GM18517 (cell line): ENCODE measurements around the gene CTNNA1.
"Not testable (repeated sequence)": the region's sequence is repeated elsewhere in the genome, so short reads cannot be mapped to it uniquely, and the experiment has no call there.

Experiments used
- ATAC-seq: cut with Tn5 transposase; IDR thresholded peaks from one replicate; pipeline ENCODE4 v1.9.1; 2021; ENCODE audit warnings: mild to moderate bottlenecking, moderate library complexity; ENCODE audit not compliant: unreplicated experiment

CTNNA1 gene

GRCh38 chr5:138722544-138723177 lies 30.6 kb upstream of the CTNNA1 start:
- ATAC-seq = no peak

GRCh38 chr5:138724470-138725146 lies 28.6 kb upstream of the CTNNA1 start:
- ATAC-seq = no peak

GRCh38 chr5:138725153-138725817 lies 27.9 kb upstream of the CTNNA1 start:
- ATAC-seq = no peak

- no peak for ATAC-seq
Observed at GRCh38 chr5:138725818-138726416, 27.3 kb upstream of the CTNNA1 start.

- ATAC-seq = no peak
Observed at GRCh38 chr5:138726848-138727247, 26.4 kb upstream of the CTNNA1 start.

GRCh38 chr5:138730496-138730895 lies 22.7 kb upstream of the CTNNA1 start:
- ATAC-seq = not testable (repeated sequence)

GRCh38 chr5:138732466-138732865 lies 20.8 kb upstream of the CTNNA1 start:
- ATAC-seq = no peak

GRCh38 chr5:138732933-138733332 lies 20.3 kb upstream of the CTNNA1 start:
- ATAC-seq = no peak

GRCh38 chr5:138733509-138733908 lies 19.7 kb upstream of the CTNNA1 start:
- no peak for ATAC-seq

GRCh38 chr5:138736293-138736692 lies 16.9 kb upstream of the CTNNA1 start:
- no peak for ATAC-seq

- no peak for ATAC-seq
Observed at GRCh38 chr5:138737494-138738265, 15.5 kb upstream of the CTNNA1 start.

GRCh38 chr5:138738399-138738798 lies 14.8 kb upstream of the CTNNA1 start:
- no peak for ATAC-seq

GRCh38 chr5:138739938-138740337 lies 13.3 kb upstream of the CTNNA1 start:
- no peak for ATAC-seq

- ATAC-seq = no peak
Observed at GRCh38 chr5:138743484-138743883, 9.7 kb upstream of the CTNNA1 start.

GRCh38 chr5:138745268-138745667 lies 8.0 kb upstream of the CTNNA1 start:
- no peak for ATAC-seq

- ATAC-seq = no peak
Observed at GRCh38 chr5:138748630-138749081, 4.6 kb upstream of the CTNNA1 start.

GRCh38 chr5:138751344-138751743 lies 1.9 kb upstream of the CTNNA1 start:
- not testable (repeated sequence) for ATAC-seq

GRCh38 chr5:138752341-138752950 lies 779 bp upstream of the CTNNA1 start:
- ATAC-seq = no peak

GRCh38 chr5:138753794-138754698 lies 821 bp downstream of the CTNNA1 start:
- no peak for ATAC-seq

- ATAC-seq = no peak
Observed at GRCh38 chr5:138754699-138755057, 1.5 kb downstream of the CTNNA1 start.
